C4-2B (cell line): ENCODE data around the gene PRTFDC1.

ENCODE experiments used
- CTCF ChIP-seq: fragments of 450-650 bp; conservative IDR thresholded peaks from 2 replicates; pipeline ENCODE4 v1.5.1; 2017; ENCODE audit warnings: mild to moderate bottlenecking
- ZFX ChIP-seq: fragments of 450-650 bp; IDR thresholded peaks from 2 replicates; pipeline ENCODE4 v1.6.1; 2017

GRCh38 chr10:24929904-24930303, 22.5 kb downstream of the PRTFDC1 start:
- TF ChIP-seq CTCF (no peak), ZFX (no peak)
